RWPE1 (cell line): ENCODE measurements around the gene CCDC152.
A peak's percentile ranks its signal among the peaks of the same experiment; 100 is the strongest.

Experiments used
- CTCF ChIA-PET: fragments of 350-600 bp; sonication (Branson Sonifier 250); formaldehyde crosslinking; extraction: SDS; loops from one replicate; lab custom pipeline; 2021; lab: Yijun Ruan, JAX
- POLR2A ChIA-PET: fragments of 400-600 bp; formaldehyde crosslinking; extraction: SDS; loops from one replicate; lab custom pipeline; 2020; ENCODE audit warnings: antibody characterized with exemption; ENCODE audit not compliant: low non-redundant PET; lab: Yijun Ruan, JAX
- DNase-seq: peaks from one replicate; pipeline ENCODE4 v3.0.0; 2012; ENCODE audit warnings: low spot score
- H3K27ac ChIP-seq: fragments of 450-650 bp; 2 replicates; pipeline ENCODE4 v1.5.1; 2017
- TF ChIP-seq, protein P1 (sequence below): fragments of 450-650 bp; conservative IDR thresholded peaks from 2 replicates; pipeline ENCODE4 v1.5.1; 2017; ENCODE audit warnings: low read depth, mild to moderate bottlenecking

The CCDC152 gene

DNA sequence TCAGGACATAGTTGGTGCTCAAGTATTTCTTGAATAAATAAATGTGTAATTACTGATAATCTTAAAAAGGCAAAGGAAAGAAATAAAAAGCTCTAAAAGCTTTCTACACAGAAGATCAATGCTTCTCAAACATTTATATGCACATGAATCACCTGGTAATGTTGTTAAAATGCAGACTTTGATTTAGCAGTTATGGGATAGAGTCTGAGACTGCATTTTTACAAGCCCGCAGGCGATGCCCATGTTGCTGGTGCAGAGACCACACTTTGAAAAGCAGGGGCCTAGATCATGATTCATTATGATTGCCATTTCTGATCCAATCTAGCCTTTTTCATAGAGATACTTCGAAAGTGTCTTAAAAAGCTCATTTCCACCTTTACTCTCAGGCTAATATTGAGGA is 3.5 kb upstream of the CCDC152 start:
- ChIA-PET CTCF (interaction anchor here (0.8 kb wide), 1 partner anchor 157 kb away, joined by 3 read pairs; no protein-coding TSS in a partner anchor), POLR2A (no interaction called here)
- no peak overlapping the region for H3K27ac ChIP-seq
- DNase-seq: no peak
- TF ChIP-seq, protein P1, sequence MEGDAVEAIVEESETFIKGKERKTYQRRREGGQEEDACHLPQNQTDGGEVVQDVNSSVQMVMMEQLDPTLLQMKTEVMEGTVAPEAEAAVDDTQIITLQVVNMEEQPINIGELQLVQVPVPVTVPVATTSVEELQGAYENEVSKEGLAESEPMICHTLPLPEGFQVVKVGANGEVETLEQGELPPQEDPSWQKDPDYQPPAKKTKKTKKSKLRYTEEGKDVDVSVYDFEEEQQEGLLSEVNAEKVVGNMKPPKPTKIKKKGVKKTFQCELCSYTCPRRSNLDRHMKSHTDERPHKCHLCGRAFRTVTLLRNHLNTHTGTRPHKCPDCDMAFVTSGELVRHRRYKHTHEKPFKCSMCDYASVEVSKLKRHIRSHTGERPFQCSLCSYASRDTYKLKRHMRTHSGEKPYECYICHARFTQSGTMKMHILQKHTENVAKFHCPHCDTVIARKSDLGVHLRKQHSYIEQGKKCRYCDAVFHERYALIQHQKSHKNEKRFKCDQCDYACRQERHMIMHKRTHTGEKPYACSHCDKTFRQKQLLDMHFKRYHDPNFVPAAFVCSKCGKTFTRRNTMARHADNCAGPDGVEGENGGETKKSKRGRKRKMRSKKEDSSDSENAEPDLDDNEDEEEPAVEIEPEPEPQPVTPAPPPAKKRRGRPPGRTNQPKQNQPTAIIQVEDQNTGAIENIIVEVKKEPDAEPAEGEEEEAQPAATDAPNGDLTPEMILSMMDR: no peak

DNA sequence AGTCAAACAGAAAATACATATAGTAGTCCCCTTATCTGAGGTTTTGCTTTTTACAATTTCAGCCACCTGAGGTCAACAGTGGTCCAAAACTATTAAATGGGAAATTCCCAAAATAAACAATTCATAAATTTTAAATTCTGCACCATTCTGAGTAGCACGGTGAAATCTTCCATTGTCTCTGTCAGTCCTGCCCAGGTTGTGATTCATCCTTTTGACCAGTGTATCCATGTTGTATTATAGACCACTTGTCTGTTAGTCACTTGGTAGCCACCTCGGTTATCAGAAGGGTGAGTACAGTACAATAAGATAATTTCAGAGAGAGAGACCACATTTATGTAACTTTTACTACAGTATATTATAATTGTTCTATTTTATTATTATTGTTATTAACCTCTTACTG is 2.8 kb downstream of the CCDC152 start:
- no peak overlapping the region for H3K27ac ChIP-seq
- POLR2A ChIA-PET: no interaction called here
- CTCF ChIA-PET: no interaction called here
- TF ChIP-seq, protein P1: no peak
- DNase-seq: peak; percentile 8

DNA sequence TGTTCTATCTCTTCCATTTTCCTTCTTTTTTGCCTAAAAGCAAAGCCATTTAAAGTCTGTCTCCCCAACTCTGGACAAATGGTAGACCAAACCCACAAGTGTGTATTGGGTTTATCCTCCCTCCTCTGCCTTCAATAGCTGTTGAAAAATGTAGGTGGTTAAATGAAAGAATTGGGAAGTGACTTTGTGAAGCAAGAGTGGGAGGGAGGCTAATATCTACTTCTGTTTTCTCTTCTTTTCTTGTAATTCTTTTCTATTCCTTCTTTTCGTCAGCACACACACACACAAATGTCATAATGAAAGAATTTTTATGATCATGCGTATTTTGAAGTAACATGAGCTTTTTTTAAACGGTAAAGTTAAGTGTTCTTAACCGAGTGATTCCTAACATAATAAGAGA is 3.8 kb downstream of the CCDC152 start:
- ChIA-PET POLR2A (no interaction called here), CTCF (no interaction called here)
- TF ChIP-seq, protein P1: no peak
- no peak for DNase-seq
- no peak overlapping the region for H3K27ac ChIP-seq

DNA sequence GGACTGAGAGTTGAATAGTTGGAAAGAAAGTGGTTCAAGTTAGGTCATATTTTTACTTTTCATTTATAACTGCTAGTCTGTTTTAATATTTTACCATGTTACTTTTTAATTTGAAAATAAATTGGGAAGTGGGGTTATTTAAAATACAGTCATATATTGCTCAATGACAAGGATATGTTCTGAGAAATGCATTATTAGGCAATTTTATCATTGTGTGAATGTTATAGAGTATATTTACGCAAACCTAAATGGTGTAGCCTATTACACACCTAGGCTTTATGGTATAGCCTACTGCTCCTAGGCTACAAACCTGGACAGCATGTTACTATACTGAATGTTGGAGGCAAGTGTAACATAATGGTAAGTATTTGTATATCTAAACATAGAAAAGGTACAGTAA is 5.2 kb downstream of the CCDC152 start:
- TF ChIP-seq, protein P1: no peak
- ChIA-PET POLR2A (no interaction called here), CTCF (no interaction called here)
- H3K27ac ChIP-seq: no peak overlapping the region
- DNase-seq: no peak

DNA sequence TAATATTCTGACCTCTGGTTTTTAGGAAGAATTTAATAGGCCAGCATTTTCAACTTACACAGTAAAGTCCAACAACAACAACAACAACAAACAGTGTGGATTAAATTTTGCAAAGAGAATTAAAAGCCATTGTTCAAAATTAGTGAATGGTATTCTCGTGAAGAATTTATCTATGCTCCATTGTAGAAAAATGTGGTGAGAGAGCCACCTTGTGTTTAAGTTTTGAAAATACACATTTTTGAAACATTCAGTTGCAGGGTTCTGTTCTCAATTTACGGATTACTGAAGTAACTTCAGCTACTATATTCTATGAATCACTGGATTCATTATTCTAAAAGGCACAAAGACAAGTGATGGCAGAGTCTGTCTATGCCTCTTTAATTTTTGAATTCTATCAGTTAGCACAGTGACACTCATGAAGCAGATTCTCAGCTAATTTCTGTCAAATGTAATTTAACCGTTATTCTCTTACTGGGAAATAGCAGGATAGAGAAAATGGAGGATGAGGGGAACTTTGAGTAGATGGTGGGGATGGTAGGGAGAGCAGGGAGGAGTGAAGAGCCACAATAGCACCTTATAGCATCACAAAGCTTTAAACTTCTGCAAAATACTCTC is 11.0 kb downstream of the CCDC152 start:
- TF ChIP-seq, protein P1: peak; percentile 71
- CTCF ChIA-PET: interaction anchor here (0.5 to 1.5 kb wide), 15 partner anchors 12 to 1485 kb away, joined by 3 to 6 read pairs (median 3); partner anchors contain the start of gene GHR
- DNase-seq: peak; percentile 30
- POLR2A ChIA-PET: no interaction called here
- no peak overlapping the region for H3K27ac ChIP-seq

DNA sequence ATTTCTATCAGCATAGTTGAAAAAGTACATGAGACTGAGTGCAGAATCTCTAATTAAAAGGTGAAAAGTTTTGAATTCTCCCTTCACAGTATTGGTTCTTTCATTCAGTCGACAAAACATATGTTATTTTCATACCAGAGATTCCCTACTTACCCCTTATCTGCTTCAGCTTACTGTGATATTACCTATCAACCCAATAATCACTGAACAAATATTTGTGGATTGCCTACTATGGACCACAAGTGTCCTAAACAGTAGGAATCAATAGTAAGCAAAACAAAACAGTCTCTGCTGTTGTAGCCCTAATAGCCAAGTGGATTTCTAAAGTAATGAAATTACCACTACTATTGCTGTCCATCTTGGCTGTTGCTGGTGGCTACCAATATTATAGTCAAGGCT is 11.5 kb downstream of the CCDC152 start:
- ChIA-PET CTCF (interaction anchor here (0.5 to 1.5 kb wide), 9 partner anchors 13 to 324 kb away, joined by 3 to 6 read pairs (median 4); no protein-coding TSS in a partner anchor), POLR2A (no interaction called here)
- H3K27ac ChIP-seq: no peak overlapping the region
- DNase-seq: no peak
- TF ChIP-seq, protein P1: no peak
